Keratinocyte (primary cell): Measurements from ENCODE around the gene CEMIP2. TPM values are rescaled to one million over a fixed set of nuclear protein-coding genes. Genes with fewer than 3 reads are reported as not detected.

Source experiments
- DNase-seq: peaks from one replicate; pipeline ENCODE4 v3.0.0-alpha.2; 2011; ENCODE audit warnings: low read depth, missing footprints, low spot score
- FAIRE-seq: peaks from 2 replicates; lab custom pipeline; 2011; peaks lifted over from hg19 to GRCh38; lab: Jason Lieb, UNC
- H2AFZ ChIP-seq: 2 replicates; pipeline ENCODE4 v1.6.0; 2012; ENCODE audit warnings: low read length, control low read depth, inconsistent platforms; ENCODE audit not compliant: control insufficient read depth
- H3K27ac ChIP-seq: 2 replicates; pipeline ENCODE4 v1.5.1; 2011; ENCODE audit warnings: low read length; ENCODE audit not compliant: control insufficient read depth, insufficient read depth
- H3K27me3 ChIP-seq: 3 replicates; pipeline ENCODE4 v1.6.0; 2011; ENCODE audit warnings: low read length; ENCODE audit not compliant: control insufficient read depth, insufficient read depth; ENCODE audit errors: extremely low read depth
- H3K36me3 ChIP-seq, 2 experiments: 2 replicates in 1 of 2; 3 replicates in 1 of 2; pipeline ENCODE4 v1.5.1; 2011; ENCODE audit warnings: low read length in 2 of 2, mild to moderate bottlenecking in 1 of 2; ENCODE audit not compliant: control insufficient read depth in 2 of 2, insufficient read depth in 2 of 2; ENCODE audit errors: extremely low read depth in 1 of 2
- H3K4me1 ChIP-seq: 3 replicates; pipeline ENCODE4 v1.5.1; 2011; ENCODE audit warnings: low read length; ENCODE audit not compliant: control insufficient read depth, insufficient read depth; ENCODE audit errors: extremely low read depth
- H3K4me2 ChIP-seq: 3 replicates; pipeline ENCODE4 v1.6.0; 2011; ENCODE audit warnings: low read depth, low read length; ENCODE audit not compliant: control insufficient read depth, insufficient read depth; ENCODE audit errors: extremely low read depth
- H3K4me3 ChIP-seq, 3 experiments: fragments of 200-600 bp in 1 of 3; sonication (generic) in 1 of 3; 2 replicates in 2 of 3; 3 replicates in 1 of 3; pipeline ENCODE4 v1.5.1; 2011 to 2016; ENCODE audit warnings: low read length in 3 of 3, mild to moderate bottlenecking in 3 of 3, control low read depth in 2 of 3, inconsistent platforms in 1 of 3, low read depth in 1 of 3, mixed read lengths in 1 of 3, mixed run types in 1 of 3, moderate library complexity in 1 of 3; ENCODE audit not compliant: control insufficient read depth in 2 of 3, insufficient read depth in 2 of 3; ENCODE audit errors: extremely low read depth in 1 of 3
- H3K79me2 ChIP-seq: 2 replicates; pipeline ENCODE4 v1.6.0; 2012; ENCODE audit warnings: low read length; ENCODE audit not compliant: control insufficient read depth, insufficient read depth
- H3K9ac ChIP-seq: 3 replicates; pipeline ENCODE4 v1.6.0; 2011; ENCODE audit warnings: low read length; ENCODE audit not compliant: control insufficient read depth, insufficient read depth; ENCODE audit errors: extremely low read depth
- H3K9me1 ChIP-seq: 3 replicates; pipeline ENCODE4 v1.6.0; 2011; ENCODE audit warnings: low read length; ENCODE audit not compliant: control insufficient read depth, insufficient read depth; ENCODE audit errors: extremely low read depth
- H3K9me3 ChIP-seq: 2 replicates; pipeline ENCODE4 v1.5.1; 2012; ENCODE audit warnings: low read depth, low read length; ENCODE audit not compliant: control insufficient read depth
- H4K20me1 ChIP-seq: 3 replicates; pipeline ENCODE4 v1.6.0; 2011; ENCODE audit warnings: low read length; ENCODE audit not compliant: control insufficient read depth, insufficient read depth; ENCODE audit errors: extremely low read depth
- CTCF ChIP-seq, 3 experiments: IDR thresholded peaks in 1 of 3; conservative IDR thresholded peaks in 1 of 3; optimal IDR thresholded peaks in 1 of 3; 2 replicates in 2 of 3; 3 replicates in 1 of 3; pipeline versions ENCODE3 to v1.5.1; 2011; ENCODE audit warnings: low read length in 3 of 3, mild to moderate bottlenecking in 3 of 3, moderate library complexity in 2 of 3, control low read depth in 1 of 3, inconsistent platforms in 1 of 3; ENCODE audit not compliant: insufficient read depth in 2 of 3; ENCODE audit errors: extremely low read depth in 1 of 3
- EZH2 ChIP-seq: IDR thresholded peaks from one replicate; pipeline ENCODE4 v1.6.1; 2012; ENCODE audit warnings: inconsistent platforms, mild to moderate bottlenecking, low read length, moderate library complexity
- dilution Hi-C: fragments of 300-500 bp; cut with MboI; formaldehyde crosslinking; loops from one replicate; pipeline ENCODE4 v1.7.0; 2020; ENCODE audit warnings: low sequenced_read_pairs; ENCODE audit not compliant: extremely low pct_ligation_motif_present
- polyA plus RNA-seq, 5 experiments: library from polyadenylated mRNA; depleted of rRNA in 3 of 5; stranded (reverse) in 3 of 5; stranded (forward) in 1 of 5; unstranded in 1 of 5; fragments of >200 nt; gene quantifications; 1 replicate in 1 of 5; 2 replicates in 3 of 5; 3 replicates in 1 of 5; pipeline versions ENCODE4 v1.2.1 to v1.2.3, GENCODE V29; 2011 to 2012; ENCODE audit warnings: missing spikeins in 2 of 5, low read depth in 1 of 5, low replicate concordance in 1 of 5

Gene CEMIP2
- polyA plus RNA-seq, 1 donor (not counting 4 experiments of a cell fraction or from before 2014, with no cell fraction given) = 47.7 TPM

GRCh38 chr9:71754151-71754550 lies 14.2 kb downstream of the CEMIP2 start:
- peaks cover 14% of the 10 kb centered on the region for H4K20me1 ChIP-seq
- H3K9ac ChIP-seq = no peak overlapping the region
- no peak for FAIRE-seq
- H3K4me1 ChIP-seq = peaks cover 10% of the 10 kb centered on the region
- H3K27ac ChIP-seq = no peak overlapping the region
- no peak overlapping the region for H3K4me3 ChIP-seq
- no peak overlapping the region for H3K4me2 ChIP-seq
- dilution Hi-C loops = no loop called here
- no peak for DNase-seq
- H3K36me3 ChIP-seq = peaks cover 0 to 6% of the 10 kb centered on the region in 2 experiments
- no peaks in the 10 kb centered on the region for H3K9me3 ChIP-seq
- H2AFZ ChIP-seq = no peak overlapping the region
- no peak for TF ChIP-seq CTCF (optimal IDR thresholded peaks at IDR 0.05 in 1 of 3, IDR thresholded peaks at IDR 0.05 in 1 of 3, conservative IDR thresholded peaks at IDR 0.05 in 1 of 3; ENCODE audit: extremely low read depth in 1 of 3, insufficient read depth in 2 of 3, low read length in 3 of 3)
- no peak for TF ChIP-seq EZH2
- H3K79me2 ChIP-seq = peaks cover 81% of the 10 kb centered on the region
- H3K27me3 ChIP-seq = no peaks in the 10 kb centered on the region
- H3K9me1 ChIP-seq = peaks cover 2% of the 10 kb centered on the region

DNA sequence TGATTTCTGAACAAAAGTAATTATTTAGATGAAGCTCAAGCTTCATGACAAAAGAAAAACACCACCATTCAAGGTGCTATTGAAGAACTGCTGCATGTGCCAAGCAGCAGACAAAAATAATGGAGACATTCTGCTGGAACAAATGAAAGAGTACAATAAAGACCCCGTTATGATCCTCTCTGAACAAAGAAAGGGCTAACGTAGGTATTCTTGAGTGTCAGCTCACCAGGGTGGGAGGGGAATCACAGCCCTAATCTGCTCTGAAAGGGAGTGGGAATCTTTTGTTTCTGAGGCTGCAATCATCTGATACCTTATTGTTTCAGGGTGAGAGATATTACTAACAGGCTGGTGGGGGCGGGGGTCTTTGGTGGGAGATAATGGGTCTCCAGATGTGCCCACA lies 15.4 kb downstream of the CEMIP2 start:
- TF ChIP-seq EZH2 = no peak
- TF ChIP-seq CTCF (optimal IDR thresholded peaks at IDR 0.05 in 1 of 3, IDR thresholded peaks at IDR 0.05 in 1 of 3, conservative IDR thresholded peaks at IDR 0.05 in 1 of 3; ENCODE audit: extremely low read depth in 1 of 3, insufficient read depth in 2 of 3, low read length in 3 of 3) = no peak
- no peaks in the 10 kb centered on the region for H3K4me1 ChIP-seq
- dilution Hi-C loops = no loop called here
- H2AFZ ChIP-seq = no peak overlapping the region
- peaks cover 2% of the 10 kb centered on the region for H3K9me1 ChIP-seq
- H3K9me3 ChIP-seq = no peaks in the 10 kb centered on the region
- H3K4me2 ChIP-seq = no peak overlapping the region
- DNase-seq (no peak), FAIRE-seq (no peak)
- H3K9ac ChIP-seq = no peak overlapping the region
- H3K27ac ChIP-seq = no peak overlapping the region
- no peaks in the 10 kb centered on the region for H3K27me3 ChIP-seq
- H3K4me3 ChIP-seq = no peak overlapping the region
- peaks cover 2 to 6% of the 10 kb centered on the region in 2 experiments for H3K36me3 ChIP-seq
- H3K79me2 ChIP-seq = peaks cover 69% of the 10 kb centered on the region
- peaks cover 9% of the 10 kb centered on the region for H4K20me1 ChIP-seq
